Measurements from ENCODE around the gene HP.

DNA sequence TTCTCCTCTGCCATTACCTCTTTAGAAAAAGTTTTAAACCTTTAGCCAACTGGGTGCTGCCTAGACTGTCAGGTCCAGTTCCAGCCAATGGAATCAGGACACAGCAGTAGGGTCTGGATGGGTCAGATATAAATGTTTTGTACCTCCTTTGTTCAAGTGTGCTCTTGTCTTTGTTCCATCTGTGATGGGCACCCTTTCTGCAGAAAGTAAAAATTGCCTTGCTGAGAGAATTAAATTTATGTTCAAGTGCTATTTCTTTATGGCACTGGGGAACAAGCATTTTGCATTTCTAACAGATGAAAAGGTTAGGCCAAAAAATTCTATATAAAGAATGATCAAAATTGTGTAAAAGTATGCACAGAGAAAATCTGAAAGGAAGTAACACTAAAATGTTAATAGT lies 5.2 kb upstream of the HP start:
- TF ChIP-seq, protein P1, sequence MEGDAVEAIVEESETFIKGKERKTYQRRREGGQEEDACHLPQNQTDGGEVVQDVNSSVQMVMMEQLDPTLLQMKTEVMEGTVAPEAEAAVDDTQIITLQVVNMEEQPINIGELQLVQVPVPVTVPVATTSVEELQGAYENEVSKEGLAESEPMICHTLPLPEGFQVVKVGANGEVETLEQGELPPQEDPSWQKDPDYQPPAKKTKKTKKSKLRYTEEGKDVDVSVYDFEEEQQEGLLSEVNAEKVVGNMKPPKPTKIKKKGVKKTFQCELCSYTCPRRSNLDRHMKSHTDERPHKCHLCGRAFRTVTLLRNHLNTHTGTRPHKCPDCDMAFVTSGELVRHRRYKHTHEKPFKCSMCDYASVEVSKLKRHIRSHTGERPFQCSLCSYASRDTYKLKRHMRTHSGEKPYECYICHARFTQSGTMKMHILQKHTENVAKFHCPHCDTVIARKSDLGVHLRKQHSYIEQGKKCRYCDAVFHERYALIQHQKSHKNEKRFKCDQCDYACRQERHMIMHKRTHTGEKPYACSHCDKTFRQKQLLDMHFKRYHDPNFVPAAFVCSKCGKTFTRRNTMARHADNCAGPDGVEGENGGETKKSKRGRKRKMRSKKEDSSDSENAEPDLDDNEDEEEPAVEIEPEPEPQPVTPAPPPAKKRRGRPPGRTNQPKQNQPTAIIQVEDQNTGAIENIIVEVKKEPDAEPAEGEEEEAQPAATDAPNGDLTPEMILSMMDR (conservative IDR thresholded peaks at IDR 0.05 in 1 of 2, IDR thresholded peaks at IDR 0.05 in 1 of 2; ENCODE audit: extremely low read depth in 1 of 2, insufficient read depth in 1 of 2, low read depth in 1 of 2, low read length in 2 of 2) = no peak
- no peak for TF ChIP-seq EZH2 (IDR thresholded peaks at IDR 0.05; ENCODE audit: borderline replicate concordance, low read length)
